Measurements from ENCODE around the gene IARS2.

GRCh38 chr1:220062629-220063028, 31.3 kb upstream of the IARS2 start:
- TF ChIP-seq, protein P1, sequence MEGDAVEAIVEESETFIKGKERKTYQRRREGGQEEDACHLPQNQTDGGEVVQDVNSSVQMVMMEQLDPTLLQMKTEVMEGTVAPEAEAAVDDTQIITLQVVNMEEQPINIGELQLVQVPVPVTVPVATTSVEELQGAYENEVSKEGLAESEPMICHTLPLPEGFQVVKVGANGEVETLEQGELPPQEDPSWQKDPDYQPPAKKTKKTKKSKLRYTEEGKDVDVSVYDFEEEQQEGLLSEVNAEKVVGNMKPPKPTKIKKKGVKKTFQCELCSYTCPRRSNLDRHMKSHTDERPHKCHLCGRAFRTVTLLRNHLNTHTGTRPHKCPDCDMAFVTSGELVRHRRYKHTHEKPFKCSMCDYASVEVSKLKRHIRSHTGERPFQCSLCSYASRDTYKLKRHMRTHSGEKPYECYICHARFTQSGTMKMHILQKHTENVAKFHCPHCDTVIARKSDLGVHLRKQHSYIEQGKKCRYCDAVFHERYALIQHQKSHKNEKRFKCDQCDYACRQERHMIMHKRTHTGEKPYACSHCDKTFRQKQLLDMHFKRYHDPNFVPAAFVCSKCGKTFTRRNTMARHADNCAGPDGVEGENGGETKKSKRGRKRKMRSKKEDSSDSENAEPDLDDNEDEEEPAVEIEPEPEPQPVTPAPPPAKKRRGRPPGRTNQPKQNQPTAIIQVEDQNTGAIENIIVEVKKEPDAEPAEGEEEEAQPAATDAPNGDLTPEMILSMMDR (IDR thresholded peaks at IDR 0.05) = no peak
- TF ChIP-seq EZH2 (IDR thresholded peaks at IDR 0.05; ENCODE audit: borderline replicate concordance, insufficient read depth, low read depth, low read length, poor library complexity, severe bottlenecking) = no peak
